Mammary epithelial cell (primary cell): ENCODE data around the gene CACNG5.

Experiments used
- EZH2 ChIP-seq: IDR thresholded peaks from 2 replicates; pipeline ENCODE4 v1.6.1; 2012; ENCODE audit warnings: low read length, inconsistent platforms, borderline replicate concordance
- TF ChIP-seq, protein P1 (sequence below), 2 donors: IDR thresholded peaks in 1 of 2; conservative IDR thresholded peaks in 1 of 2; 2 replicates each; pipeline ENCODE4 v1.5.1; 2011 to 2012; ENCODE audit warnings: inconsistent platforms in 2 of 2, low read length in 2 of 2, mild to moderate bottlenecking in 2 of 2, control low read depth in 1 of 2, low read depth in 1 of 2; ENCODE audit not compliant: insufficient read depth in 1 of 2; ENCODE audit errors: extremely low read depth in 1 of 2

DNA sequence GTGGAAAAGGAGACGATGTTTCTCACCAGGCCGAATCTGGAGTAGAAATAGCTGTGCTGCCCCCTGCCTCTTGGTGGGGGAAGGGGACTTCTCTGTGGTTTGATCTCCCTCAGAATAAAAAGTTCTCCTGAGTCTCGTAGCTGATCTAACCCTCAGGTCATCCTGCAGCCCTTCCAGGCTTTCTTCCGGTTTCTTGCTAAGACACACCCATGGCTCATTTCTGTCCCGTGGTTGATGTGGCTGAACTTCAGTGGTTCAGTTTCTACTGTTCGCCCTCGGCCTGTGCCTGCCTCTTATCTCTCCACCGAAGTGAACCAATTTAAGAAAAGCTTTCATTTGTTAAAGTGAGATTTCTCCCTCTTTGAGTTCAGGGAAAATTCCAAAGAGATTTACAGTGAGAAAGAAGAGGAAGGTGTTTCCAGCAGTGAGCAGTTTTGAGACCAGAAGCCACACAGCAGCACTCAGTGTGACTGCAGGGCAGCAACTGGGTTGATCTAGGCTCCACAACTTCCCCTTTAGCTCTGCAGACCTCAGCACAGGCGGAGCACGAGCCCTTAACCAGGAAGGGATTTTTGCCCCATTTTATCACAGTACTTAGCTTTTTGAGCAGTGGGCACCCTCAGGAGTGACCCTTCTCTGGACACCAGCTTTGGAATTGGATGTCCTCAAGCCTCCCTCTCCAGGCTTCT lies 34.9 kb upstream of the CACNG5 start:
- TF ChIP-seq, protein P1, sequence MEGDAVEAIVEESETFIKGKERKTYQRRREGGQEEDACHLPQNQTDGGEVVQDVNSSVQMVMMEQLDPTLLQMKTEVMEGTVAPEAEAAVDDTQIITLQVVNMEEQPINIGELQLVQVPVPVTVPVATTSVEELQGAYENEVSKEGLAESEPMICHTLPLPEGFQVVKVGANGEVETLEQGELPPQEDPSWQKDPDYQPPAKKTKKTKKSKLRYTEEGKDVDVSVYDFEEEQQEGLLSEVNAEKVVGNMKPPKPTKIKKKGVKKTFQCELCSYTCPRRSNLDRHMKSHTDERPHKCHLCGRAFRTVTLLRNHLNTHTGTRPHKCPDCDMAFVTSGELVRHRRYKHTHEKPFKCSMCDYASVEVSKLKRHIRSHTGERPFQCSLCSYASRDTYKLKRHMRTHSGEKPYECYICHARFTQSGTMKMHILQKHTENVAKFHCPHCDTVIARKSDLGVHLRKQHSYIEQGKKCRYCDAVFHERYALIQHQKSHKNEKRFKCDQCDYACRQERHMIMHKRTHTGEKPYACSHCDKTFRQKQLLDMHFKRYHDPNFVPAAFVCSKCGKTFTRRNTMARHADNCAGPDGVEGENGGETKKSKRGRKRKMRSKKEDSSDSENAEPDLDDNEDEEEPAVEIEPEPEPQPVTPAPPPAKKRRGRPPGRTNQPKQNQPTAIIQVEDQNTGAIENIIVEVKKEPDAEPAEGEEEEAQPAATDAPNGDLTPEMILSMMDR (conservative IDR thresholded peaks at IDR 0.05 in 1 of 2, IDR thresholded peaks at IDR 0.05 in 1 of 2; ENCODE audit: extremely low read depth in 1 of 2, insufficient read depth in 1 of 2, low read depth in 1 of 2, low read length in 2 of 2), result no peak
- no peak for TF ChIP-seq EZH2
